ENCODE data around the gene LRRC45.

LRRC45 gene

GRCh38 chr17:82078433-82078832 is 55.3 kb downstream of the LRRC45 start:
- H3K27ac ChIP-seq, result no peak overlapping the region
- TF ChIP-seq ZFX (IDR thresholded peaks at IDR 0.05) (no peak), CTCF (conservative IDR thresholded peaks at IDR 0.05) (no peak)

GRCh38 chr17:82079001-82079677 is 56.0 kb downstream of the LRRC45 start:
- no peak overlapping the region for H3K27ac ChIP-seq
- TF ChIP-seq CTCF (conservative IDR thresholded peaks at IDR 0.05) (no peak), ZFX (IDR thresholded peaks at IDR 0.05) (no peak)

GRCh38 chr17:82080048-82080788 is 57.1 kb downstream of the LRRC45 start:
- no peak overlapping the region for H3K27ac ChIP-seq
- no peak for TF ChIP-seq CTCF (conservative IDR thresholded peaks at IDR 0.05)
- TF ChIP-seq ZFX (IDR thresholded peaks at IDR 0.05), result no peak
